DND-41 (cell line): ENCODE data around the gene CMSS1.

ENCODE experiments used
- ATAC-seq: fragments of 200-7000 bp; cut with Tn5 transposase; 3 replicates; pipeline ENCODE4 v1.9.1; 2021; ENCODE audit warnings: low read depth; ENCODE audit not compliant: insufficient read depth
- DNase-seq: peaks from one replicate; pipeline ENCODE4 v3.0.0-alpha.2; 2020
- H2AFZ ChIP-seq: 2 replicates; pipeline ENCODE4 v1.6.0; 2012; ENCODE audit warnings: low read depth, low read length
- H3K27ac ChIP-seq: 2 replicates; pipeline ENCODE4 v1.5.1; 2012; ENCODE audit warnings: low read length, inconsistent platforms
- H3K27me3 ChIP-seq: fragments of 200-600 bp; sonication (generic); 2 replicates; pipeline ENCODE4 v1.6.0; 2012; ENCODE audit warnings: low read length, mild to moderate bottlenecking, inconsistent platforms; ENCODE audit not compliant: insufficient read depth, poor library complexity
- H3K36me3 ChIP-seq: 2 replicates; pipeline ENCODE4 v1.5.1; 2012; ENCODE audit warnings: low read length, inconsistent platforms; ENCODE audit not compliant: insufficient read depth
- H3K4me1 ChIP-seq: 2 replicates; pipeline ENCODE4 v1.5.1; 2012; ENCODE audit warnings: mild to moderate bottlenecking, low read length; ENCODE audit not compliant: insufficient read depth
- H3K4me2 ChIP-seq: 2 replicates; pipeline ENCODE4 v1.6.0; 2012; ENCODE audit warnings: mild to moderate bottlenecking, moderate library complexity, low read length, inconsistent platforms; ENCODE audit not compliant: insufficient read depth
- H3K4me3 ChIP-seq, 2 experiments: fragments of 200-600 bp in 1 of 2; shearing (Covaris generic) in 1 of 2; 2 replicates each; pipeline ENCODE4 v1.5.1; 2012 to 2016; ENCODE audit warnings: inconsistent platforms in 2 of 2, low read length in 2 of 2, mild to moderate bottlenecking in 2 of 2, low read depth in 1 of 2, moderate library complexity in 1 of 2
- H3K79me2 ChIP-seq: 2 replicates; pipeline ENCODE4 v1.6.0; 2012; ENCODE audit warnings: low read length, inconsistent platforms; ENCODE audit not compliant: insufficient read depth
- H3K9ac ChIP-seq: 2 replicates; pipeline ENCODE4 v1.6.0; 2012; ENCODE audit warnings: low read depth, mild to moderate bottlenecking, inconsistent platforms, low read length, moderate library complexity
- H3K9me3 ChIP-seq: 2 replicates; pipeline ENCODE4 v1.5.1; 2012; ENCODE audit warnings: low read length, moderate library complexity, mild to moderate bottlenecking, inconsistent platforms; ENCODE audit not compliant: insufficient read depth, severe bottlenecking
- H4K20me1 ChIP-seq: 2 replicates; pipeline ENCODE4 v1.6.0; 2012; ENCODE audit warnings: low read length; ENCODE audit not compliant: insufficient read depth
- CTCF ChIP-seq: IDR thresholded peaks from 2 replicates; pipeline ENCODE4 v1.5.1; 2012; ENCODE audit warnings: borderline replicate concordance, low read length, moderate library complexity, mild to moderate bottlenecking; ENCODE audit not compliant: poor library complexity, severe bottlenecking; ENCODE audit errors: extremely low read depth
- EZH2 ChIP-seq: IDR thresholded peaks from 3 replicates; pipeline ENCODE4 v1.6.1; 2012; ENCODE audit warnings: borderline replicate concordance, low read depth, mild to moderate bottlenecking, moderate library complexity, low read length, inconsistent platforms; ENCODE audit not compliant: severe bottlenecking

The CMSS1 gene

DNA sequence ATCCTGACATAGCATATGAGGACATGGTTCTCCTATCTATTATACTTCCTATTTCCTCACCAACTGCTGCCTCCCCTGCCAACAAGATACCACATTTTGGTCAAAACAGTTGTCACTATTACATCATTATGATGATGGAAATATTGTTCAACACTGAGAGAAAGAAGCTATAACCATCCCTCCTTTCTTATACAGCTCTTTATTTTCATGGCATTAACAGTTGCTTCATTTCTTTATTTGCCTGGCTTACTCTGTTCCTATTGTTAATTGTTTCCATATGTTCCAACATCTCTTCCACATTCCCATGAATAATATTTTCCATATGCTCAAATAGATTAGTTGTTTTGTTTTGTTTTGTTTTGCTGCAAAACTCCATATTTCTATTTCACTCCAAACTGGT lies 337.5 kb downstream of the CMSS1 start:
- Histone ChIP-seq H4K20me1 (no peaks in the 10 kb centered on the region), H3K27ac (no peak overlapping the region), H3K9ac (no peak overlapping the region), H3K4me1 (no peaks in the 10 kb centered on the region), H3K4me3 (no peak overlapping the region), H3K79me2 (no peaks in the 10 kb centered on the region), H3K9me3 (peaks cover 9% of the 10 kb centered on the region), H3K4me2 (no peak overlapping the region), H3K36me3 (no peaks in the 10 kb centered on the region), H3K27me3 (no peaks in the 10 kb centered on the region), H2AFZ (no peak overlapping the region)
- ATAC-seq, result no peak
- DNase-seq, result no peak
- TF ChIP-seq CTCF (no peak), EZH2 (no peak)

GRCh38 chr3:100155590-100155989 lies 337.9 kb downstream of the CMSS1 start:
- no peak for DNase-seq
- no peaks in the 10 kb centered on the region for H3K36me3 ChIP-seq

DNA sequence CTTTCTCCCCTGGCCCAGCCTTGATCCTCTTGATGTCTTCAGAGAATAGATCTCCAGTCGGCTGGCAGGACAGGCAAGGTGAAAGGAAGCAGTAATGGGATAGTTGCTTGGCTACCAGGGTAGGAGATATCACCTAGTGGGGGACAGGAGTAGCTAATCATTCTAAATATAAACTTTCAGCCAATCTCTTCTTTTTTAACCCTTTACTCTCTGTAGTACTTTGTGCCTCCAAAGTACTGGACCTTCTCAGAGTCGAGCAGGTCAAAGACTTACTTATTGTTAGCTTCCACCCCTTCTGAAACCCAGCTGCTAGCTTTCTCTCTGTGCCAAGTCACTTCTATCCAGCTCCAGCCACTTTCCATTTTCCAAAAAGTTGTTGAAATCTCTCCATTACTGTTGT lies 340.0 kb downstream of the CMSS1 start:
- Histone ChIP-seq H3K9ac (no peak overlapping the region), H3K27me3 (no peaks in the 10 kb centered on the region), H3K27ac (no peak overlapping the region), H3K4me2 (no peak overlapping the region), H4K20me1 (no peaks in the 10 kb centered on the region), H3K4me3 (no peak overlapping the region), H3K9me3 (peaks cover 9% of the 10 kb centered on the region), H3K36me3 (0 out of 2 replicates have a peak, but pooled peaks cover 2% of the 10 kb centered on the region), H2AFZ (no peak overlapping the region), H3K79me2 (no peaks in the 10 kb centered on the region), H3K4me1 (no peaks in the 10 kb centered on the region)
- TF ChIP-seq EZH2 (no peak), CTCF (no peak)
- ATAC-seq (no peak), DNase-seq (no peak)

More at GRCh38 chr3:100155590-100155989, 337.9 kb downstream of the CMSS1 start:
- Histone ChIP-seq H3K4me2 (no peak overlapping the region), H4K20me1 (no peaks in the 10 kb centered on the region), H3K9ac (no peak overlapping the region), H3K9me3 (peaks cover 9% of the 10 kb centered on the region), H2AFZ (no peak overlapping the region), H3K79me2 (no peaks in the 10 kb centered on the region), H3K27me3 (no peaks in the 10 kb centered on the region), H3K4me3 (no peak overlapping the region), H3K27ac (no peak overlapping the region), H3K4me1 (no peaks in the 10 kb centered on the region)
- no peak for ATAC-seq
- TF ChIP-seq EZH2, result no peak
- no peak for TF ChIP-seq CTCF

DNA sequence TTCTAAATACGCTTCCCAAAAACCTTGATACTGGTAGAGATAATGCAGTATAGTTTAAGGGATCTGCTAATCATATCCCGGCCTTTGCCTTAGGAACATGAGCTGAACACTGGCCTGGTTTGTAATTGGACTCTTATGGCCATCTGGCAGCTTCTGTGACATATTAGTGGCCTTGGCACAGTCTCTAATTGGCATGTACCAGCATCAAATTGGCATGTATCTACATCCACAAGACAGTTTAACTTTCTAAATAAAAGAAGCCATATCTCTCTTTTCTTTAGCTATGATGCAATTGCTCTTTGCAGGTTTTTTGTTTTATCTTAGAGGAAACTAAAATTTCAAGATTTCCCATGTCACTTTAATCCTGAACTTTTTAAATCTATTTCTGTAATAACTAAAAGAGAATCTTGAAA lies 341.3 kb downstream of the CMSS1 start:
- TF ChIP-seq CTCF (no peak), EZH2 (no peak)
- H3K9me3 ChIP-seq, result peaks cover 9% of the 10 kb centered on the region
- no peaks in the 10 kb centered on the region for H3K4me1 ChIP-seq
- ATAC-seq, result no peak
- no peak overlapping the region for H3K4me2 ChIP-seq
- no peak overlapping the region for H3K9ac ChIP-seq
- no peaks in the 10 kb centered on the region for H4K20me1 ChIP-seq
- H2AFZ ChIP-seq, result no peak overlapping the region
- no peak overlapping the region for H3K27ac ChIP-seq
- H3K27me3 ChIP-seq, result no peaks in the 10 kb centered on the region
- H3K36me3 ChIP-seq, result 0 out of 2 replicates have a peak, but pooled peaks cover 2% of the 10 kb centered on the region
- DNase-seq, result no peak
- no peaks in the 10 kb centered on the region for H3K79me2 ChIP-seq
- H3K4me3 ChIP-seq, result no peak overlapping the region
